Esophagus muscularis mucosa (tissue), 4 donors: Measurements from ENCODE around the gene ARTN. TPM values are rescaled to one million over a fixed set of nuclear protein-coding genes. Genes with fewer than 3 reads are reported as not detected.

Experiments used
- DNase-seq: peaks from one replicate; pipeline ENCODE4 v3.0.0-alpha.2; 2017; ENCODE audit errors: extremely low spot score
- H3K27ac ChIP-seq, 4 donors: fragments of 200-600 bp; sonication (generic); replicated peaks in 1 of 4; 1 replicate in 3 of 4; 2 replicates in 1 of 4; pipeline ENCODE4 v1.5.1; 2016 to 2019; ENCODE audit warnings: mild to moderate bottlenecking in 1 of 4
- H3K27me3 ChIP-seq, 4 donors: fragments of 200-600 bp; sonication (generic); one replicate each; pipeline versions ENCODE4 v1.5.1 to v1.6.0; 2016 to 2019
- H3K36me3 ChIP-seq, 4 donors: fragments of 200-600 bp; sonication (generic); one replicate each; pipeline ENCODE4 v1.5.1; 2016 to 2019
- H3K4me1 ChIP-seq, 4 donors: fragments of 200-600 bp; sonication (generic); one replicate each; pipeline ENCODE4 v1.5.1; 2016 to 2019
- H3K4me3 ChIP-seq, 4 donors: fragments of 200-600 bp; sonication (generic); 1 replicate in 2 of 4; 2 replicates in 2 of 4; pipeline ENCODE4 v1.5.1; 2016 to 2019; ENCODE audit warnings: mild to moderate bottlenecking in 4 of 4, moderate library complexity in 1 of 4
- H3K9me3 ChIP-seq, 4 donors: fragments of 200-600 bp; sonication (generic); 1 replicate in 3 of 4; 2 replicates in 1 of 4; pipeline ENCODE4 v1.5.1; 2016 to 2019
- EP300 ChIP-seq: sonication (generic); formaldehyde crosslinking; IDR thresholded peaks from one replicate; pipeline ENCODE4 v1.6.1; 2017; ENCODE audit warnings: antibody characterized with exemption
- POLR2A ChIP-seq: fragments of 450-650 bp; IDR thresholded peaks from one replicate; pipeline ENCODE4 v1.6.1; 2017; ENCODE audit warnings: antibody characterized with exemption, moderate library complexity, mild to moderate bottlenecking, low read depth
- POLR2AphosphoS5 ChIP-seq, 2 donors: sonication (generic); formaldehyde crosslinking; IDR thresholded peaks; one replicate each; pipeline ENCODE4 v1.6.1; 2017; ENCODE audit warnings: antibody characterized with exemption in 2 of 2
- WGBS: methylation state at CpG from one replicate; pipeline ENCODE4 v1.1.5; 2018; 5-methylcytosine and 5-hydroxymethylcytosine counted together
- intact Hi-C: fragments of 100-400 bp; cut with DNase I; formaldehyde crosslinking; loops from one replicate; pipeline ENCODE4 v1.15.1; 2023
- total RNA-seq, 4 donors: library from RNA; depleted of rRNA; stranded (reverse); fragments of >200 nt; gene quantifications; one replicate each; pipeline versions ENCODE4 v1.1.0 to v1.2.1, GENCODE V29; 2016
- TF ChIP-seq, protein P1 (sequence below), 3 experiments: fragments of 200-600 bp in 2 of 3; fragments of 450-650 bp in 1 of 3; sonication (generic) in 2 of 3; IDR thresholded peaks; one replicate each; pipeline ENCODE4 v1.5.1; 2017 to 2019; ENCODE audit warnings: antibody characterized with exemption in 3 of 3, mild to moderate bottlenecking in 2 of 3, moderate library complexity in 1 of 3

The ARTN gene
- total RNA-seq, 4 donors from 2014 or later, result 0.39 to 1.1 (median 0.42) TPM; not detected in 1

- DNase-seq, result no peak
- Histone ChIP-seq H3K9me3 (no peaks in the 10 kb centered on the region), H3K4me1 (peaks cover 0 to 5% (median 1%) of the 10 kb centered on the region in 4 donors), H3K27me3 (no peaks in the 10 kb centered on the region), H3K27ac (no peak overlapping the region), H3K4me3 (no peak overlapping the region), H3K36me3 (peaks cover 0 to 34% (median 4%) of the 10 kb centered on the region in 4 donors)
- intact Hi-C loops, result no loop called here
- 80% methylated on average over 1 of the region's 1 CpG for WGBS
- TF ChIP-seq POLR2A, result no peak
- no peak for TF ChIP-seq POLR2AphosphoS5 (IDR thresholded peaks at IDR 0.05)
Observed at GRCh38 chr1:43893006-43893405, 40.6 kb upstream of the ARTN start.

GRCh38 chr1:43898981-43899380 lies 34.6 kb upstream of the ARTN start:
- intact Hi-C loops, result no loop called here
- 100% methylated on average over 2 of the region's 12 CpGs for WGBS
- no peak for TF ChIP-seq POLR2AphosphoS5 (IDR thresholded peaks at IDR 0.05)
- TF ChIP-seq POLR2A, result no peak
- no peak for TF ChIP-seq EP300
- TF ChIP-seq, protein P1, sequence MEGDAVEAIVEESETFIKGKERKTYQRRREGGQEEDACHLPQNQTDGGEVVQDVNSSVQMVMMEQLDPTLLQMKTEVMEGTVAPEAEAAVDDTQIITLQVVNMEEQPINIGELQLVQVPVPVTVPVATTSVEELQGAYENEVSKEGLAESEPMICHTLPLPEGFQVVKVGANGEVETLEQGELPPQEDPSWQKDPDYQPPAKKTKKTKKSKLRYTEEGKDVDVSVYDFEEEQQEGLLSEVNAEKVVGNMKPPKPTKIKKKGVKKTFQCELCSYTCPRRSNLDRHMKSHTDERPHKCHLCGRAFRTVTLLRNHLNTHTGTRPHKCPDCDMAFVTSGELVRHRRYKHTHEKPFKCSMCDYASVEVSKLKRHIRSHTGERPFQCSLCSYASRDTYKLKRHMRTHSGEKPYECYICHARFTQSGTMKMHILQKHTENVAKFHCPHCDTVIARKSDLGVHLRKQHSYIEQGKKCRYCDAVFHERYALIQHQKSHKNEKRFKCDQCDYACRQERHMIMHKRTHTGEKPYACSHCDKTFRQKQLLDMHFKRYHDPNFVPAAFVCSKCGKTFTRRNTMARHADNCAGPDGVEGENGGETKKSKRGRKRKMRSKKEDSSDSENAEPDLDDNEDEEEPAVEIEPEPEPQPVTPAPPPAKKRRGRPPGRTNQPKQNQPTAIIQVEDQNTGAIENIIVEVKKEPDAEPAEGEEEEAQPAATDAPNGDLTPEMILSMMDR (IDR thresholded peaks at IDR 0.05), result no peak

GRCh38 chr1:43900386-43900785 lies 33.2 kb upstream of the ARTN start:
- Histone ChIP-seq H3K9me3 (no peaks in the 10 kb centered on the region), H3K4me1 (no peaks in the 10 kb centered on the region), H3K27me3 (no peaks in the 10 kb centered on the region), H3K36me3 (peaks cover 14 to 57% (median 38%) of the 10 kb centered on the region in 4 donors), H3K27ac (no peak overlapping the region), H3K4me3 (no peak overlapping the region)
- WGBS, result 100% methylated on average over 3 of the region's 3 CpGs
- no peak for DNase-seq
- intact Hi-C loops, result no loop called here
- TF ChIP-seq, protein P1 (IDR thresholded peaks at IDR 0.05), result no peak
- TF ChIP-seq EP300, result no peak
- TF ChIP-seq POLR2A, result no peak
- TF ChIP-seq POLR2AphosphoS5 (IDR thresholded peaks at IDR 0.05), result no peak

More at GRCh38 chr1:43898981-43899380, 34.6 kb upstream of the ARTN start:
- Histone ChIP-seq H3K4me1 (no peaks in the 10 kb centered on the region), H3K27me3 (no peaks in the 10 kb centered on the region), H3K27ac (no peak overlapping the region), H3K4me3 (no peak overlapping the region), H3K36me3 (peaks cover 14 to 70% (median 36%) of the 10 kb centered on the region in 4 donors), H3K9me3 (no peaks in the 10 kb centered on the region)
- DNase-seq, result no peak

DNA sequence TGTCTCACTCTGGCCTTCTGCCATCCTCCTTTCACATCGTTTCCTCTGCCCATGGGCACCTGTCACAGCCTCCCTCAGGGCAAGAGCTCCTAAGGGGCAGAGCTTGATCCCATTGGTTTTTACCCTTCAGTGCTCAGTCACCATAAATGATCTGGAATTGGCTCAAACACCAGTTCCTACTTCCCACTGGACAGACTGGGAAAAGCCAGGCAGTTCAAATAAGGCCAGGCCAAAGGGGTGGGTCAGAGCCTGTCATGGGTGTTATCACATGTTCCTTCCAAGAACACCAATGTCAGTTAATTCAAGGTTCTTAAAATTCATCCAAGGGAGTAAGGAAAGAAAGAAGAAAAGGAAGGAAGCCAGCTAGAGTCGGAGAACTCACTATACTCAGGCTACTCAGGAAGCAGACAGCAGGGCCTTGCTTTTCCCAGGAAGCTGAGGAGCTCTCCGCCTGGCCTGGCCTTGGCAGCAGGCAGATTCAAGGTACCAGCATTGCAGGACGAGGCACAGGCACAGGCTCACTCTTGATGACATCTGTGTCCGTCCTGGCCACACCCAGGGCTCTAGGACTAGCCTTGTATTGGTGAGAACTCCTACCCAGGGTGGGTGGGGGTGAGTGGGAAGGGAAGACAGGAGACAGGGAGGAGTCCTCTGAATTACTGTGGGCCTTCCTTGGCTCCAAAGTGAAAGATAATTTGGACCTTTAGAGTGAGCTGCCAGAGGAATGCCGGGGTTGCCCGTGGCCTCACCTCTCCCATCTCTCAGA lies 32.2 kb upstream of the ARTN start:
- Histone ChIP-seq H3K36me3 (peaks cover 14 to 47% (median 38%) of the 10 kb centered on the region in 4 donors), H3K9me3 (no peaks in the 10 kb centered on the region), H3K4me1 (no peaks in the 10 kb centered on the region), H3K27ac (no peak overlapping the region), H3K4me3 (no peak overlapping the region), H3K27me3 (no peaks in the 10 kb centered on the region)
- WGBS, result 92% methylated on average over 5 of the region's 7 CpGs
- no peak for DNase-seq
- intact Hi-C loops, result no loop called here
- TF ChIP-seq POLR2AphosphoS5 (IDR thresholded peaks at IDR 0.05) (no peak), EP300 (no peak), POLR2A (no peak)

DNA sequence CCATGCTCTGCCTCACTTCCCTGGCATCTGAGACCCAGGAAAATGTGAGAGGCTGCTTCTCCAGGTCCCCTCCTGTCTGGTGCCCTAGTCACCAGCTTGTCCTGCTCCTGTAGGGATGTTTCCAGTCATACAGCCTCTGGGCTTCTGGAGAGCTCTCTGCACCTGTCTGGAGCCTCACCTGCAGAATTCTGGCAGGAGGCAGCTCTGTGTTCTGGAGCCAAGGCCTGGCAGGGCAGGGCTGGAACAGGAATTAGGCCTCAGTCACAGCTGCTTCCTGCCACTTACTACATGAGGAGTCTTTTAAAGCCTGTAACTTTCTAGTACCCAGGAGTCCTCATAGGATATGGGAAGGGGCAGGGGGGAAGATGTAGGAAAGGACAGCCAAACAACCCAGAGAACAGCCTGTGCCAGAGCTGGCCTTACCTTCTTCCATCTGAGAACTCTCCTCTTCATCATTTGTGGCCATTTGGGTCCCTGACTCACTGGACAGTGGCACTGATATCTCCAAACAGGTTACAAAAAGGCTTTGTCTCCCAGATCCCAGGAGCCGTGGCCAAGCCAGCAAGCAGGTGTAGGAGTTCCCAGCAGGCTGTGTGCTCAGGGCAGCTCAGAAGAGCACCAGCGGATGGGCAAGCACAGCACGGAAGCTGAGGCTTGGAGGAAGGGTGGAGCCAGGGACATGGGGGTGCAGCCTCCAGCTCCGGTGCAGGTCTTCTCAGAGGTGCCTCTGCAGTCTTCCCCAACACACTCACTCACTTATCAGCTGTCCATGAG lies 31.4 kb upstream of the ARTN start:
- Histone ChIP-seq H3K27ac (no peak overlapping the region), H3K9me3 (no peaks in the 10 kb centered on the region), H3K4me1 (no peaks in the 10 kb centered on the region), H3K36me3 (peaks cover 14 to 48% (median 38%) of the 10 kb centered on the region in 4 donors), H3K27me3 (no peaks in the 10 kb centered on the region), H3K4me3 (no peak overlapping the region)
- 96% methylated on average over 4 of the region's 4 CpGs for WGBS
- DNase-seq, result no peak
- TF ChIP-seq POLR2A (no peak), EP300 (no peak), POLR2AphosphoS5 (IDR thresholded peaks at IDR 0.05) (no peak)
- TF ChIP-seq, protein P1 (IDR thresholded peaks at IDR 0.05), result no peak
- intact Hi-C loops, result no loop called here
